ENCODE measurements around the gene ARVCF. TPM values are rescaled to one million over a fixed set of nuclear protein-coding genes. Genes with fewer than 3 reads are reported as not detected.

Gene ARVCF
- total RNA-seq, 1 donor from 2014 or later = 19.2 TPM

- DNase-seq (ENCODE audit: low read depth) = no peak
- FAIRE-seq = no peak
- no peaks in the 10 kb centered on the region for H3K27me3 ChIP-seq (ENCODE audit: control insufficient read depth, insufficient read depth, low read length)
- H3K36me3 ChIP-seq (ENCODE audit: control insufficient read depth, insufficient read depth, low read length) = peaks cover 2% of the 10 kb centered on the region
- no peak overlapping the region for H3K4me3 ChIP-seq (ENCODE audit: low read depth, low read length)
- no peak for TF ChIP-seq CTCF (IDR thresholded peaks at IDR 0.05; ENCODE audit: insufficient read depth, low read length, severe bottlenecking)
Measured at GRCh38 chr22:19981961-19982920, 34.4 kb downstream of the ARVCF start.

GRCh38 chr22:19981171-19981960 is 35.3 kb downstream of the ARVCF start:
- DNase-seq (ENCODE audit: low read depth) (no peak), FAIRE-seq (no peak)
- no peak for TF ChIP-seq CTCF (IDR thresholded peaks at IDR 0.05; ENCODE audit: insufficient read depth, low read length, severe bottlenecking)
- Histone ChIP-seq H3K4me3 (ENCODE audit: low read depth, low read length) (no peak overlapping the region), H3K36me3 (ENCODE audit: control insufficient read depth, insufficient read depth, low read length) (peaks cover 2% of the 10 kb centered on the region), H3K27me3 (ENCODE audit: control insufficient read depth, insufficient read depth, low read length) (no peaks in the 10 kb centered on the region)

GRCh38 chr22:19980766-19981165 is 35.9 kb downstream of the ARVCF start:
- TF ChIP-seq CTCF (IDR thresholded peaks at IDR 0.05; ENCODE audit: insufficient read depth, low read length, severe bottlenecking) = no peak
- DNase-seq (ENCODE audit: low read depth) (no peak), FAIRE-seq (no peak)
- no peak overlapping the region for H3K4me3 ChIP-seq (ENCODE audit: low read depth, low read length)
- H3K27me3 ChIP-seq (ENCODE audit: control insufficient read depth, insufficient read depth, low read length) = no peaks in the 10 kb centered on the region
- H3K36me3 ChIP-seq (ENCODE audit: control insufficient read depth, insufficient read depth, low read length) = peaks cover 2% of the 10 kb centered on the region

- no peak for FAIRE-seq
- H3K27me3 ChIP-seq (ENCODE audit: control insufficient read depth, insufficient read depth, low read length) = no peaks in the 10 kb centered on the region
- no peak for DNase-seq (ENCODE audit: low read depth)
- no peak overlapping the region for H3K4me3 ChIP-seq (ENCODE audit: low read depth, low read length)
- H3K36me3 ChIP-seq (ENCODE audit: control insufficient read depth, insufficient read depth, low read length) = peaks cover 2% of the 10 kb centered on the region
- TF ChIP-seq CTCF (IDR thresholded peaks at IDR 0.05; ENCODE audit: insufficient read depth, low read length, severe bottlenecking) = no peak
Measured at GRCh38 chr22:19979712-19980493, 36.7 kb downstream of the ARVCF start.

- Histone ChIP-seq H3K27me3 (ENCODE audit: control insufficient read depth, insufficient read depth, low read length) (no peaks in the 10 kb centered on the region), H3K36me3 (ENCODE audit: control insufficient read depth, insufficient read depth, low read length) (peaks cover 2% of the 10 kb centered on the region), H3K4me3 (ENCODE audit: low read depth, low read length) (no peak overlapping the region)
- DNase-seq (ENCODE audit: low read depth) = no peak
- no peak for TF ChIP-seq CTCF (IDR thresholded peaks at IDR 0.05; ENCODE audit: insufficient read depth, low read length, severe bottlenecking)
- FAIRE-seq = no peak
Measured at GRCh38 chr22:19978748-19979147, 37.9 kb downstream of the ARVCF start.
